22Rv1 (cell line): ENCODE data around the gene GDI1.

ENCODE experiments used
- ZFX ChIP-seq: fragments of 450-650 bp; IDR thresholded peaks from 2 replicates; pipeline ENCODE4 v1.6.1; 2017; ENCODE audit warnings: antibody characterized with exemption, borderline replicate concordance
- TF ChIP-seq, protein P1 (sequence below): fragments of 450-650 bp; IDR thresholded peaks from 2 replicates; pipeline ENCODE4 v1.5.1; 2017; ENCODE audit warnings: mild to moderate bottlenecking

DNA sequence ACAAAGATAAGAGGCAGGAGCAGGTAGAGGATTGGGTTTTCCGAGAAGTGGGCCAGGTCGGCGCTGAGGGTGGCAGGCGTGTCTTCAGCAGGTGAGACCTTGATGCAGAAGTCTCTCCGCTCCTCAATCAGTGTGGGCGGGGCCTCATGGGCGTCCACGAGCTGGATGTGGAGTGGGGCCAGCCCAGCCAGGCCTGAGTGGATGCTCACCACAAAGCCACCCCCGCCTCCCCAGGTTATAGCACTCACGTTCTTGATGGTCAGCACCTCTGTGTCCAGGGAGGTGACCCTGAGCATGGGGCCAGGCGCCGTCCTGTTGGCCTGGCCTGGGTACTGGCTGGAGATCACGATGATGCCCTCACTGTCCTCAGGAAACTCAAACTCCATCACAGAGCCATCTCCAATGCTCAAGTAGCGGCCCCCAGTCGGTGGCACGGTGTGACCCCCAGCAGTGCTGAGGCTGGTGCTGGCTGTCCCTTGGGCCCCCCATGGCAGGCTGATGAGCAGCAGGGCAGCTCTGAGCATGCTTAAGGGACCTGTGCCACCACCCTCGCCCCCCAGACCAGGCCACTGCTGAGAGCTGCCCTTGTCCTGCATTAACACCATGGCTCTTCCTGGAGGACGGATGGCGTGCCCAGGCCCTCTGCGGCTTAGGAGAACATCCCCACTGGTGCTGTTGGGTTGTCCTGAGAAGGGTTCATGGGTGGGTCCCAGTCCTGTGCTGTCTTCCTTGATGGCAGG lies 51.6 kb downstream of the GDI1 start:
- TF ChIP-seq, protein P1, sequence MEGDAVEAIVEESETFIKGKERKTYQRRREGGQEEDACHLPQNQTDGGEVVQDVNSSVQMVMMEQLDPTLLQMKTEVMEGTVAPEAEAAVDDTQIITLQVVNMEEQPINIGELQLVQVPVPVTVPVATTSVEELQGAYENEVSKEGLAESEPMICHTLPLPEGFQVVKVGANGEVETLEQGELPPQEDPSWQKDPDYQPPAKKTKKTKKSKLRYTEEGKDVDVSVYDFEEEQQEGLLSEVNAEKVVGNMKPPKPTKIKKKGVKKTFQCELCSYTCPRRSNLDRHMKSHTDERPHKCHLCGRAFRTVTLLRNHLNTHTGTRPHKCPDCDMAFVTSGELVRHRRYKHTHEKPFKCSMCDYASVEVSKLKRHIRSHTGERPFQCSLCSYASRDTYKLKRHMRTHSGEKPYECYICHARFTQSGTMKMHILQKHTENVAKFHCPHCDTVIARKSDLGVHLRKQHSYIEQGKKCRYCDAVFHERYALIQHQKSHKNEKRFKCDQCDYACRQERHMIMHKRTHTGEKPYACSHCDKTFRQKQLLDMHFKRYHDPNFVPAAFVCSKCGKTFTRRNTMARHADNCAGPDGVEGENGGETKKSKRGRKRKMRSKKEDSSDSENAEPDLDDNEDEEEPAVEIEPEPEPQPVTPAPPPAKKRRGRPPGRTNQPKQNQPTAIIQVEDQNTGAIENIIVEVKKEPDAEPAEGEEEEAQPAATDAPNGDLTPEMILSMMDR = no peak
- no peak for TF ChIP-seq ZFX
